ENCODE data around the gene TIFAB.
"Not testable (repeated sequence)": the region's sequence is repeated elsewhere in the genome, so short reads cannot be mapped to it uniquely, and the experiment has no call there.

The TIFAB gene

GRCh38 chr5:135452321-135453030 lies at the start of gene TIFAB:
TIFAB (minus strand) TSS chr5:135452351; CDS start chr5:135449939, 2,412 bp downstream.
- ATAC-seq (ENCODE audit: insufficient read depth, low read depth) (no peak), DNase-seq (no peak)
- TF ChIP-seq, protein P1, sequence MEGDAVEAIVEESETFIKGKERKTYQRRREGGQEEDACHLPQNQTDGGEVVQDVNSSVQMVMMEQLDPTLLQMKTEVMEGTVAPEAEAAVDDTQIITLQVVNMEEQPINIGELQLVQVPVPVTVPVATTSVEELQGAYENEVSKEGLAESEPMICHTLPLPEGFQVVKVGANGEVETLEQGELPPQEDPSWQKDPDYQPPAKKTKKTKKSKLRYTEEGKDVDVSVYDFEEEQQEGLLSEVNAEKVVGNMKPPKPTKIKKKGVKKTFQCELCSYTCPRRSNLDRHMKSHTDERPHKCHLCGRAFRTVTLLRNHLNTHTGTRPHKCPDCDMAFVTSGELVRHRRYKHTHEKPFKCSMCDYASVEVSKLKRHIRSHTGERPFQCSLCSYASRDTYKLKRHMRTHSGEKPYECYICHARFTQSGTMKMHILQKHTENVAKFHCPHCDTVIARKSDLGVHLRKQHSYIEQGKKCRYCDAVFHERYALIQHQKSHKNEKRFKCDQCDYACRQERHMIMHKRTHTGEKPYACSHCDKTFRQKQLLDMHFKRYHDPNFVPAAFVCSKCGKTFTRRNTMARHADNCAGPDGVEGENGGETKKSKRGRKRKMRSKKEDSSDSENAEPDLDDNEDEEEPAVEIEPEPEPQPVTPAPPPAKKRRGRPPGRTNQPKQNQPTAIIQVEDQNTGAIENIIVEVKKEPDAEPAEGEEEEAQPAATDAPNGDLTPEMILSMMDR (IDR thresholded peaks at IDR 0.05; ENCODE audit: borderline replicate concordance, extremely low read depth, low read length, poor library complexity, severe bottlenecking) = no peak
- no peak for TF ChIP-seq EZH2 (IDR thresholded peaks at IDR 0.05; ENCODE audit: borderline replicate concordance, low read depth, low read length, severe bottlenecking)
- H3K27ac ChIP-seq (ENCODE audit: low read length) = no peak within 1 kb of the TSS
- no peaks in the 10 kb centered on the region for H3K4me1 ChIP-seq (ENCODE audit: insufficient read depth, low read length)
- no peak within 1 kb of the TSS for H3K4me3 ChIP-seq (ENCODE audit: low read depth in 1 of 2, low read length in 2 of 2)
- H3K9ac ChIP-seq (ENCODE audit: low read depth, low read length) = no peak within 1 kb of the TSS
- H4K20me1 ChIP-seq (ENCODE audit: insufficient read depth, low read length) = no peaks in the 10 kb centered on the region
- no peak within 1 kb of the TSS for H2AFZ ChIP-seq (ENCODE audit: low read depth, low read length)
- H3K9me3 ChIP-seq (ENCODE audit: insufficient read depth, low read length, severe bottlenecking) = no peaks in the 10 kb centered on the region
- peaks cover 24% of the 10 kb centered on the region for H3K27me3 ChIP-seq (ENCODE audit: insufficient read depth, low read length, poor library complexity)
- H3K36me3 ChIP-seq (ENCODE audit: insufficient read depth, low read length) = no peaks in the 10 kb centered on the region
- H3K4me2 ChIP-seq (ENCODE audit: insufficient read depth, low read length) = no peak within 1 kb of the TSS
- H3K79me2 ChIP-seq (ENCODE audit: insufficient read depth, low read length) = no peaks in the 10 kb centered on the region

DNA sequence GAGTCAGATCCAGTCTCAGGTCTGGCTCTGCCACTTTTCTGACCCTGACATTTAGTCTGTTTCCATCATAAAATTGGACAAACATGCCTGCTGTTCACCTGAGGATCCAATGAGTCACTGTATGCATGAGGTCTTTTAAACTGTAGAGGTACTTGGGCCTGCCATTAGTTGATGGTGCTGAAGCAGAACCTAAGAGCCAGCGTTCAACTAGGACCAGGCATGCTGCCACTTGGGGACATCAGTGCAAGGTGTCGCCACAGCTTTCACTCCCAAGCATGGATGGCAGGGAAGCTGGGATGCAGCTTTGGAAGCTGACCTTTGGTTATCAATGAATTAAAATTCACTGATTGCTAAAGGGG lies 46.5 kb upstream of the TIFAB start:
- H3K27ac ChIP-seq (ENCODE audit: low read length) = no peak overlapping the region
- TF ChIP-seq, protein P1 (IDR thresholded peaks at IDR 0.05; ENCODE audit: borderline replicate concordance, extremely low read depth, low read length, poor library complexity, severe bottlenecking) = no peak
- no peak for TF ChIP-seq EZH2 (IDR thresholded peaks at IDR 0.05; ENCODE audit: borderline replicate concordance, low read depth, low read length, severe bottlenecking)
- no peaks in the 10 kb centered on the region for H3K9me3 ChIP-seq (ENCODE audit: insufficient read depth, low read length, severe bottlenecking)
- H3K36me3 ChIP-seq (ENCODE audit: insufficient read depth, low read length) = no peaks in the 10 kb centered on the region
- no peaks in the 10 kb centered on the region for H3K4me1 ChIP-seq (ENCODE audit: insufficient read depth, low read length)
- H4K20me1 ChIP-seq (ENCODE audit: insufficient read depth, low read length) = no peaks in the 10 kb centered on the region; the same call in 1 of the 2 replicates
- ATAC-seq (ENCODE audit: insufficient read depth, low read depth) (no peak), DNase-seq (no peak)
- H3K27me3 ChIP-seq (ENCODE audit: insufficient read depth, low read length, poor library complexity) = peaks cover 28% of the 10 kb centered on the region
- no peak overlapping the region for H3K9ac ChIP-seq (ENCODE audit: low read depth, low read length)
- H3K4me3 ChIP-seq (ENCODE audit: low read depth in 1 of 2, low read length in 2 of 2) = no peak overlapping the region
- H3K79me2 ChIP-seq (ENCODE audit: insufficient read depth, low read length) = no peaks in the 10 kb centered on the region
- no peak overlapping the region for H3K4me2 ChIP-seq (ENCODE audit: insufficient read depth, low read length)
- H2AFZ ChIP-seq (ENCODE audit: low read depth, low read length) = no peak overlapping the region

DNA sequence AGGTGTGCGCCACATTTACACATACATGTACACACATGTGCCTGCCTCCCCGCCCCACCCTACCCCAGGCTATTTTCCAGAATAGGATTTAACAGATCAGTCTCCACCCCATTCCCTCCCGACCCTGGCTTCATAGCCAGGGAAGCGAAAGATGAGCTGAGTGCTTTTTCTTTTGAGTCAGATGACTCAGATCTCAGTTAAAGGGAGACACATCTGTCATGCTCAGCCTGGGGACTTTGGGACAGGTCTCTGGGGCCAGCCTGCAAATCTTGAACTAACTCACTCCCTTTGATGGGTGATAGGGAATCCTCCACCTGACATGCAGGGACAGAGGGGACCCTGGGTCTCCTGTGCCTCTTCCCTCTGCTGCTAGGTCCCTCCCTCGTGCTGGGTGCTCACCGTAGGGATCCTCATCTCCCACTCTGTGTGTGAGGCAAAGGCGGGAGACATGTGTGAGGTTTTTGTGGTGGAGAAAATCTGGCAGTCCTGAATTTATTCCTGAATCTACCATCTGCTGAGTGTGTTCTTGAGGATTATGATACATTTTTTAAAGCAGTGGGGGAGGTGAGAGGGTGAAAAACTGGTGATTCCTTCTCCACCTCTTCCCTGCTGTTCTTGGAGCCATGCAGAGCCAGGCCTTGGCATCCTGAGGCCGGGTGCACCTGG lies 46.0 kb upstream of the TIFAB start:
- ATAC-seq (ENCODE audit: insufficient read depth, low read depth) = no peak
- Histone ChIP-seq H3K36me3 (ENCODE audit: insufficient read depth, low read length) (no peaks in the 10 kb centered on the region), H3K9me3 (ENCODE audit: insufficient read depth, low read length, severe bottlenecking) (no peaks in the 10 kb centered on the region), H3K79me2 (ENCODE audit: insufficient read depth, low read length) (no peaks in the 10 kb centered on the region), H3K9ac (ENCODE audit: low read depth, low read length) (no peak overlapping the region), H3K27me3 (ENCODE audit: insufficient read depth, low read length, poor library complexity) (peaks cover 26% of the 10 kb centered on the region), H4K20me1 (ENCODE audit: insufficient read depth, low read length) (no peaks in the 10 kb centered on the region; the same call in 1 of the 2 replicates), H3K4me3 (ENCODE audit: low read depth in 1 of 2, low read length in 2 of 2) (no peak overlapping the region), H3K4me1 (ENCODE audit: insufficient read depth, low read length) (no peaks in the 10 kb centered on the region), H3K27ac (ENCODE audit: low read length) (no peak overlapping the region), H3K4me2 (ENCODE audit: insufficient read depth, low read length) (no peak overlapping the region), H2AFZ (ENCODE audit: low read depth, low read length) (no peak overlapping the region)
- no peak for DNase-seq
- no peak for TF ChIP-seq EZH2 (IDR thresholded peaks at IDR 0.05; ENCODE audit: borderline replicate concordance, low read depth, low read length, severe bottlenecking)
- TF ChIP-seq, protein P1 (IDR thresholded peaks at IDR 0.05; ENCODE audit: borderline replicate concordance, extremely low read depth, low read length, poor library complexity, severe bottlenecking) = no peak

DNA sequence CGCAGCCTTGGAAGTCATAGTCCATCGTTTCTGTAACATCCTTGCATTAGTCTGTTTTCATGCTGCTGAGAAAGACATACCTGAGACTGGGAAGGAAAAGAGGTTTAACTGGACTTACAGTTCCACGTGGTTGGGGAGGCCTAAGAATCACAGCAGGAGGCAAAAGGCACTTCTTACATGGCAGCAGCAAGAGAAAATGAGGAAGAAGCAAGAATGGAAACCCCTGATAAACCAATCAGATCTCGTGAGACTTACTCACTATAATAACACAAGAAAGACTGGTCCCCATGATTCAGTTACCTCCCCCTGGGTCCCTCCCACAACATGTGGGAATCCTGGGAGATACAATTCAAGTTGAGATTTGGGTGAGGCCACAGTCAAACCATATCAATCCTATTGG lies 43.4 kb upstream of the TIFAB start:
- not testable (repeated sequence) for H3K4me1 ChIP-seq (ENCODE audit: insufficient read depth, low read length); H3K79me2 ChIP-seq (ENCODE audit: insufficient read depth, low read length); H4K20me1 ChIP-seq (ENCODE audit: insufficient read depth, low read length); H3K4me3 ChIP-seq (ENCODE audit: low read depth in 1 of 2, low read length in 2 of 2); H2AFZ ChIP-seq (ENCODE audit: low read depth, low read length); H3K27ac ChIP-seq (ENCODE audit: low read length); H3K9ac ChIP-seq (ENCODE audit: low read depth, low read length); H3K4me2 ChIP-seq (ENCODE audit: insufficient read depth, low read length); DNase-seq; ATAC-seq (ENCODE audit: insufficient read depth, low read depth); H3K36me3 ChIP-seq (ENCODE audit: insufficient read depth, low read length); H3K9me3 ChIP-seq (ENCODE audit: insufficient read depth, low read length, severe bottlenecking)
- H3K27me3 ChIP-seq (ENCODE audit: insufficient read depth, low read length, poor library complexity) = peaks cover 23% of the 10 kb centered on the region

All from DND-41 (cell line).